ENCODE measurements around the gene CGREF1.
"Not testable (repeated sequence)": the region's sequence is repeated elsewhere in the genome, so short reads cannot be mapped to it uniquely, and the experiment has no call there.

- not testable (repeated sequence) for TF ChIP-seq CTCF, POLR2AphosphoS5, POLR2A (IDR thresholded peaks at IDR 0.05)
Observed at GRCh38 chr2:27119330-27119670, 372 bp upstream of the CGREF1 start.
